Inferior parietal cortex (tissue), 1 donor: ENCODE data around the gene SGMS1.
"Not testable (repeated sequence)": the region's sequence is repeated elsewhere in the genome, so short reads cannot be mapped to it uniquely, and the experiment has no call there.

Experiments
- DNase-seq: peaks from one replicate; pipeline ENCODE4 v3.0.0-alpha.2; 2016; ENCODE audit errors: extremely low spot score

SGMS1 gene

DNA sequence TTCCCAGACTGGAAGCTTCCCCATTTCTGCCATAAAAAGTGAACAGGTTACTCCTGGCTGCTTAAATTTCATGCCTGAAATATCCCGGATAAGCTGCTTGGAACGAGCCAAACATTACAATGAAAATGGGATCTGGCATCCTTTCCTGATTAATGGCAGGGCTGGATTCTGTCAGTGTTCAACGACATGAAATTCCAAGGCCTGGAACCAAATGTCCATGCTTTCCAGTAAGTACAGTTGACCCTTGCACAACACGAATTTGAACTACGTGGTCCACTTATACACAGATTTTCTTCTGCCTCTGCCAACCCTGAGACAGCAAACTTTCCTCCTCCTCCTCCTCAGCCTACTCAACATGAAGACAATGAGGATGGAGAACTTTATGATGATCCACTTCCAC is 65.4 kb downstream of the SGMS1 start:
- DNase-seq = no peak

DNA sequence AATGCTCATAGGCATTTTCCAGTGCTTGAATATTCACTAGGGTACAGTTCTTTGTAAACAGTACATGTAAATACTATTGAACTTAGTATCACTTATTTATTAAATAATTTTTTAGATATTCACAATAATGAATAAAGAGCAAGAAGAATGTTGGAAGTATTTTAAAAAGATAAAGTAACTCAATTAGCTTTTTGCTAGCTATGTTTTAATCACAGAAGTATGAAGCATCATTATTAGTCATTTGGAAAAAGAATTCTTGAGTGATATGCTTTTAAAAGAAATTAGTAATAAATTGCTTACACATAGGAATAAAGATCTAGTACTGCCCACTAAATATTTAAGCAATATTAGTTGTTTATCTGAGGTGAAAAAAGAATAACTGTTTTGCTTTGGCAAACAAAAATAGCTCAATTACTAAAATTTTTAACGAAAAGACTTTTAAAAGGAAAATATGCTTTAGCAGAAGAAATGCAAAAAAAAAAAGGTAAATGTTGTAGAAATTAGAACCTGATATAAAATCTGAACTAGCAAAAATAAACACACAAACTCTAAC is 66.5 kb downstream of the SGMS1 start:
- no peak for DNase-seq

DNA sequence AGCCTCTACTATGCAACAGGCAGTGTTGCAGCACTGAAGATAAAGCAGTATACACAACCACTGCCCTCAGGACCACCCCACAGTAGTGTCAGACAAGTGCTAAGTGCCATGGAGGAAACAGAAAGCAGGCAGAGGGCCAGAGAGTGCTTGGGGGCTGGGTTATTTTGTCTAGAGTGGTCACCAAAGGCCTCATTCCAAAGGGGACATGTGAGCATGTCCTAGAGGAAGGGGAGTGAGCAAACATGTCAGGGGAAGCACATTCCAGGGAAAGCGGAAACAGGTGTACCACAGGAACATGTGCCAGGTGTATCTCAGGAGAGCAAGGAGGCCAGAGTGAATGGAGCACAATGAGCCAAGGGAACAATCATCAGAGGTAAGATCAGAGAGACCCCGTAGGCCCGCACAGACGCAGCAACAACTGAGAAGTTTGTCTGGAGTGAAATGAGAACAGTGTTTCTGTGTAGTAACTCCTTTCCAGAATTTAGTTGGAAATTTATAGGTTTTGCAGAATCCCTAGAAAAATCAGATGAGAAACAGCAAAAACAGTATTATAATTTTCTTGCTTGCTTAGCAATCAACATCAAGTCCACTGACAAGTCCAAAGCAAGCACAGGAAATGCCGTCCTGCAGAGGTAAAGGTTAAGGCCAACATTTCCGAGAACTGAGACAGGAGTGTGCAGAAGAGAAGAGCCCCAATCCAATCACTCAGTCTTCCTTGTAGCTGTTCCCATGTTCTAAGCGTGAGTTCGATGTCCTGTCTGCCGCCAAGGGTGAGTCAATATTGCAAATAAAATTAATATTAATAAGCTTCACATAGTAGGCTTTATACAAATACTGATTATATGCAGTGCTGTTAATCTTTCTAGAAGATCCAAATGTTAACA is 67.3 kb downstream of the SGMS1 start:
- no peak for DNase-seq

DNA sequence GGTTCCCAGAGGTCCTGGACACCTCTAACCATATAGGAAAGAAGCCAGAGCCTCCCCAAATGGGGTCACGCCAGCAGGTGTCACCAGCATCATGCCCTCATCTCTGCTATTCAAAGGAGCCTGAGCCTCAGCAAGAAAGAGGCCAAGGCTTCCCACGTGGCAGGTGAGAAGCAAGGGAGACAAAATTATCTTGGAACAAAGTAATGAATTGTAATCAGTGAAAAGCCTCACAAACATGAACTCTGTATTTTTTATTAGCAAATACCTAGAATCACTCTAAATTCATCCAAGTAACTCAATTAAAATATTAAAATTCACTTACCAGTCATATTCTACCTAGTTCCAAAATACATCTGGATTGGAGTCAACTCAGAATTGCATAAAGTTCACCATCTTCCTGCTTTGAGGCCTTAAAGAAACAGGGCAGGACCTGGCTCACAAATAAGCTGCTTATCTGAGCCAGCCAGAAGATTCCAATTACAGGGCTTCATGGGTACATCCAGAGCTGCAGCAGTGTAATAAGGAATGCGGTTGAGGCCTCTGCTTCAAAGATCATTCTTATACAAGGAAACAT is 68.7 kb downstream of the SGMS1 start:
- no peak for DNase-seq

DNA sequence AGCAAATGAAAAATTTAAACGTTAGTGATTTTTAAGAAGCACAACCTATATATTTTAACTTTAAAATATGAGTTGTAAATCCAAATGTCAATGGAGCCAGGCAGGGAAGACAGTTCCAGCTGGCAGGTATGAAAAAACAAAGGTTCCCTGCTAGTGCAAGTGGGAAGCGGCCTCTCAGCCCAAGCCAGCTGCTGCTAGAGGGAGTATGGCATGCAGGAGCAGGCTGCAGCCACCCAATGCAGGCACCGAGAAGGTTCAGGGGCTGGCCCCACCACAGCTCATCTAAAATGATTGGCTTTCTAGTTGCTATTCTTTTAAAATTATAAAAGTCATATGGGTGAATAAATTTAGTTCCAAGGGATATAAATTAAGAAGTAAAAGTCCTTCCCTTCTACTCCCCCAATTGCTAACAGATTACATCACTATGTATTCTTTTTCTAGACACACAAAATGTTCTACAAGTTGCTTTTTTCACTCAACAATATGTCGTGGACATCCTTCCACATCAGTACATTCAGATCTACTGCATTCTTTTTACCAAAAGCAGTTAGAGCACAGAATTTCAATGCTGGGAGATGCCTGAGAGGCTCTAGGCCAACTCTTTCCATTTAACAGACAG is 69.3 kb downstream of the SGMS1 start:
- DNase-seq = no peak

DNA sequence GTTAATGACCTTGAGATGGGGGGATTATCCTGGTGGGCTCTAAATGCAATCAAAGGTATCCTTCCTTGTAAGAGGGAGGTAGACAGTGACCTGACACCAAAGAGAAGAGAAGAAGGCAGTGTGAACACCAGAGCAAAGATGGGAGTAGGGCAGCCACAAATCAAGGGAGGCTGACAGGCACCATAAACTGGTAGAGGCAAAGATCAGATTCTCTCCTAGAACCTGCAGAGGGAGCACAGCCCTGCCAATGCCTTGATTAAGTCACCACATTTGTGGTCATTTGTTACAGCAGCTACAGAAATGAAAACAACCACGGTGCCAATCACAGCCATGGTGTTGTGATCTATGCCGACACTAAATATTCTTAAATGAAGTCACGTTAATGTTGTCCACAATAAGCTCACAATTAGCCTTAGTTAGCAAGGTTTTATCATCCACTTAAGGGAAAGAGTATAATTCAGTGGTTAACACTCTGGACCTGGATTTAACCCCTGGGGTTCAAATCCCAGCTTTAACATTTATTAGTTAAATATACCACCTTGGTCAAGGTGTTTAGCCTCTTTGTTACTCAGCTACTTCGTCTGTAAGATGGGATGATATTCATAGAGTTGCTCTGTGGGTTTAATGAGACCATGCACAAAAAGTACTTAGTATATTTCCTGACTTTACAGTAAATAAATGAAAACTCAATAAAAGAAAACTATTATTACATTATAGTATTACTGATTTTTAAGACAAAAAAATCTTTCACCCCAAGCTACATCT is 70.8 kb downstream of the SGMS1 start:
- no peak for DNase-seq

DNA sequence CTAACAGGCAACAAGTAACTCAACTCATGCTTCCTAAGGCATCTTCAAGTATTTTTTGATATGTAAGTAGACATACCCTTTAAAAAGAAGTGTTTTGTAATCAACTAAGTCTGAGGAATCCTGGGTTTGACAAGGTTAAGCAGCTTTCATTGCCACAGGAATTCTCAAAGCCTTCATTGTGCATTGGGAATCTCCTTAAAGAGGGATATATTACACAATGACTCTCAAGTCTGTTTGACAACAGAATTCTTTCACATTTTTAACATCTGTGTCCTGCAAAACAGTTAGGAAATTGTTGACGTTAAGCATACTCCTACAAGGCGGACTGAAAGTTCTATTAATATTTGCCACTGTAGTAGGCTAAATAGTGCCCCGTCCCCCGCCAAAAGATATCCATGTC is 71.4 kb downstream of the SGMS1 start:
- no peak for DNase-seq

DNA sequence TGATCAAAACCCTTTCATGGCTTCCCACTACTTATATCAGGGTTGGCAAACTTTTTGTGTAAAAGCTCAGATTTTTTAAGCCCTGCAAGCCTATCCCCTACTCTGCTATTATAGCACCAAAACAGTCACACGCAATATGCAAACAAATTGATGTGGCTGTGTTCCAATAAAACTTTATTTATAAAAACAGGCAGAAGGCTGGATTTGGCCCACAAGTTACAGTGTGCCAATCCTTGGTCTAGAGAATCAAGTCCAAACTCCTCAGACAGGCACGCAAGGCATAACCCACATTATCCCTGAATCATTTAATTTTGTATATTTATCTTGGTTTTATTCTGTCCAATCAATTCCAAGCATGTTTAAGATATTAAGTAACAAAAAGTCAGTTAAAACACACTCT is 71.9 kb downstream of the SGMS1 start:
- DNase-seq = no peak

DNA sequence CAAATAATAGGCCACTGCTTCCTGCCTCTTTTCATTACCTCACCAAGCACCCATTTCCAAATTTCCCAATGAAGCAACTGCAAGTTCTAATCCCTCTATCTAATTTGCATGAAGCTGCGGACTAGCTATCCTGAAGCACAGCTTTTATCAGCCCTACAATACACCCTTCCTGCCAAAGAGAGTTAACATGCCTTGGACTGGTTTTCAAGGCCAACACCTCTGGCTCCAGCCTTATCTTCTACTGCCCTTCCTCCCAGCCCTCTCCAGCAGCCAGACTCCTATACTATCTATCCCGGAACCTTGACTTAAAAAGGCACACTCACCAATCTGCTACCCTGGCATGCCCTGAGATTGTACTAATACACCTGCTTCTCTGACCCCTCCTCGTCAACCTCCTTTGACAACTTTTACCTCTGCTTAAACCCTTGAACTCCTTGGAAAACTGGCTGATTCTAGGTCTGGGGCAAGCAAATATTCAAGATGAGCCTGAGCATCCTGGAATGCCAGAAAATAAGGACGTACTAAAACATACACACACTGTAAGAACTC is 73.4 kb downstream of the SGMS1 start:
- no peak for DNase-seq

DNA sequence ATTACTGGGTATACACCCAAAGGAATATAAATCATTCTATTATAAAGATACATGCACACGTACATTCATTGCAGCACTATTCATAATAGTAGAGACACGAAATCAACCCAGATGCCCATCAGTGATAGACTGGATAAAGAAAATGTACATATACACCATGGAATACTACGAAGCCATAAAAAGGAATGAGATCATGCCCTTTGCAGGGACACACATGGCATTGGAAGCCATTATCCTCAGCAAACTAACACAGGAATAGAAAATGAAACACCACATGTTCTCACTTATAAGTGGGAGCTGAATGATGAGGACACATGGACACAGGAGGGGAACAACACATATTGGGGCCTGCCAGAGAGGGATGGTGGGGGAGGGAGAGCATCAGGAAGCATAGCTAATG is 74.6 kb downstream of the SGMS1 start:
- DNase-seq = not testable (repeated sequence)

DNA sequence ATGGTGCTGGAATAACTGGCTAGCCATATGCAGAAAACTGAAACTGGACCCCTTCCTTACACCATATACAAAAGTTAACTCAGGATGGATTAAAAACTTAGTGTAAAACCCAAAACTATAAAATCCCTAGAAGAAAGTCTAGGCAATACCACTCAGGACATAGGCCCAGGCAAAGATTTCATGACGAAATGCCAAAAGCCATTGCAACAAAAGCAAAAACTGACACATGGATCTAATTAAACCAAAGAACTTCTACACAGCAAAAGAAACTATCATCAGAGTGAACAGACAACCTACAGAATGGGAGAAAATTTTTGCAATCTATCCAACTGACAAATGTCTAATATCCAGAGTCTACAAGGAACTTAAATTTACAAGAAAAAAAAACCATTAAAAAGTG is 75.3 kb downstream of the SGMS1 start:
- not testable (repeated sequence) for DNase-seq

DNA sequence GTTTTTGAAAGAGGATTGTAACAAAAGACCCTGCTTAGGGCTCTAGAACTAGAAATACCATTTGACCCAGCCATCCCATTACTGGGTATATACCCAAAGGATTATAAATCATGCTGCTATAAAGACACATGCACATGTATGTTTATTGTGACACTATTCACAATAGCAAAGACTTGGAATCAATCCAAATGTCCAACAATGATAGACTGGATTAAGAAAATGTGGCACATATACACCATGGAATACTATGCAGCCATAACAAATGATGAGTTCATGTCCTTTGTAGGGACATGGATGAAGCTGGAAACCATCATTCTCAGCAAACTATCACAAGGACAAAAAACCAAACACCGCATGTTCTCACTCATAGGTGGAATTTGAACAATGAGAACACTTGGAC is 77.5 kb downstream of the SGMS1 start:
- DNase-seq = not testable (repeated sequence)

DNA sequence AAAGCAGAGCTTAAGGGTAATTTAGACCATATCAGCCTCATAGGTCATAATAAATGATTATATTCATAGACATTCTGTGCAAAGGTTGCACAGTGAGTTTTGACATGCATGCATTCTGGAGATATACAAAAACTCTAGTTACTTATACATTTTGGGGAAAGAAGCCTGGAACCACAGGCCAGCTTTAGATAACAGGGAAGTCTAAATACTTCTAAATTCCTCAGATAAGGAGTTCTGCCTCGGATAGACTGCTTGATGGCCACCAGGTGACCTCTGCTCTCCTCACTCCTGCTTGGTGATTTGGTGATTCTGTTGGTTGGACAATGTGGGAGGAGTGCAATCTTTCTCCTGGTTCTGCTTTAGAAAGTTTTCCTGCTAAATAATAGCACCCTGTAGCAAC is 77.9 kb downstream of the SGMS1 start:
- DNase-seq = no peak

DNA sequence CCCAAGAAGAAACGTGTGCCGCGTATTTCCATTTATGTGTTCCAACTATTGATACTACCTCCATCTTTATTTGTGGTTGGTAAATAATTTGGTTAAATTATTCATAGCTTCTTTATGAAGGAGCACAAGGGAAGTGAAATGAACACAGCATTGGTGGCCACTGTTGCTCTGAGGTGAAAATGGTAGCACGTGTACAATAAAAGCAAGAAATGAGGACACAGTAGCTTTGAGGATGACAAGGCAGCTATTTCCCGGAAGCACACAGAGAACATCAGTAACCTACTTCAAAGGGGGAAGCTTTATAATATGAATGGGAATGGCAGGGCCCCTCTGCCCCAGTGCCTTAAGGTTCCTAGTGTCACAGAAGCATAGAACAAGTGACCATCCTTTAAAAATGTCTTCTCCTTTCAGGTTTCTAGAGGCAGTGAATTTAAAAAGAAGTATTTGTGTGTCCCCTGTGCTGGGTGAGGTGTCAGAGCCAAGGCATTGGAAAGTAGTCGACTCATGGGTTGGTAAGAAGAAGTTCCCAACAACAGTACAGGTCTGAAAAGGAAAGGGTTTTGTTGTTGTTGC is 78.8 kb downstream of the SGMS1 start:
- no peak for DNase-seq

DNA sequence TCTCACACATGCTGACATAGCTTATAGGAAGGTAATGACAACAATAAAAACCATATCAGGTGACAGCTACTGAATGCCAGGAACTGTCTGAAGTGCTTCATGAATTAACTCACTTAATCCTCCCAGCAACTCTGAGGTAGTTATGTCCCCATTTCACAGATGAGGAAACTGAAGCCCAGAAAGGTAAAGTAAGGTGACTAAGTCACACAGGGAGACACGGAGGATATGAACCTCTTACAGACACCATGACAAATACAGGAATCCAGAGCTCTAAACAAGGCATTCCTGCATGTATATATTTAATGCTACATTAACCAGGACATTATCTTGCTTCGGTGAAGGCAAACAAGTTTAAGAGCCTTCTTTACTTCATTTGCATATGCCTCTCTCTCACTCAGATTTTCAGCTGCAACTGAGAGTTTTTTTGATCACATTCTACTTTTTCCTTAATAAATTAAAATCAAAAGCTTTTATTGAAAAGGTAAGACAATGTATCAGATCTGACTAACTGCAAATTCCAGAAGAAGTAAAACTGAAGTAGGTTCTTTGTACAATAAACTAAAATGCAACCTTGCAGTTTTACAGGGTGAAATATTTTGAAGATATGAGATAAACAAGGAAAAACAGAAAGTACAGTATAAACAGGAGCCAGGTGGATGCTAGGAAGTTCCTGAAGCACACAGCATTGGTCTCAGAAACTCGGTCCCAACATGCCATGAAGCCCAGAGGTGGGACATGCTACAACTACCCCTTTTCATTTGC is 79.5 kb downstream of the SGMS1 start:
- no peak for DNase-seq

DNA sequence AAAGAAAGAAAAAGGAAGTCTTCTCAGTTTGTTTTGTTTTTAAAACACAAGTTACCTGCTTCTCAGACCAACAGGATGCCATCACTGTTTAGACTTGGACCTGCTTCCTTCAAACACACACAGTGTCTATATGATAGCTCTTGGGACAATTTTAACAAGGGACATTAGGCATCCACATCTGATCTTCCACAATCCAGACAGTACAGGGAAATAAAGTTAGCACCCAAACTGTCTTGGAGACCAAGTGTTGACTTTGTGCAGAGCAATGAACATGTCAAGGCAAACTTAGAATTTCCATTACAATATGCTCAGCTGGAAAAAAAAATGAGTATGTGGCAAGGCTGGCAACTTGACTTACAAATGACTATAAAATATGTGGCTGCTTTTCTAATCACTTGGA is 80.9 kb downstream of the SGMS1 start:
- no peak for DNase-seq

DNA sequence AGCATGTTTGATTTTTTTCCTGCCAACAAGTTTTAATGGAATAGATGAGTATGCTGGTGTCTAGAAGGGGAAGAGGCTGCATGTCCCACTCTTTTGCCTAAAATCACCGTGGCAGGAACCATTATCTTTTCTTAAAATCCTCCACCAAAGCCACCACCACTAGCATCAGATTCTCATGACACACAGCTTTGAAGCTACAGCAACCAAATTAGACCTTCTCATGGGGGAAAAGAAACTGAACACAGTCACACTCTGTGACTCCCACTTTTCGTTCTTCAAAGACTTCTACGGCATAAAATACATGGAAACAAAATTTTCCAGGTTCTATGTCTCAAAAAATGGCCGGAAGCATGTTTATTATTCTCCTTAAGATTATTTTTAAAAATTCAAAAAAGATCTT is 81.8 kb downstream of the SGMS1 start:
- no peak for DNase-seq

DNA sequence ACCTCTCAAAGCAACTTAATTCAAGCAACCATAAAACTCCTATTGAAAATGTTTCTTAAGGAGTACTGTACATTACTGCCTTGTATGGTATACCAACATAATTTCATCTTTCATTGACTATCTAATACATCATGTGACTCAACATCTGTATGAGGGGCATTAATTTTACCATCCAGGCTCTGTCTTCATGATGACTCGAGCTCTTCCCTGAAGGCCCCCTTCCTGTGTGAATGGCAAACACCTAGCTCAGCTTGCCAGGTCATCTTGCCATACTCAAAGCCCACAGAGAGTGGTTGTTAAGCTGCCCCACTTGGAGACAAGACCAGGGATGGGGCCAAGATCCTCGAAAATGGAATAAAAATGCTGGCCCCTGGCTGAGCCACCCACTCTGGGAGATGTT is 82.4 kb downstream of the SGMS1 start:
- DNase-seq = no peak

DNA sequence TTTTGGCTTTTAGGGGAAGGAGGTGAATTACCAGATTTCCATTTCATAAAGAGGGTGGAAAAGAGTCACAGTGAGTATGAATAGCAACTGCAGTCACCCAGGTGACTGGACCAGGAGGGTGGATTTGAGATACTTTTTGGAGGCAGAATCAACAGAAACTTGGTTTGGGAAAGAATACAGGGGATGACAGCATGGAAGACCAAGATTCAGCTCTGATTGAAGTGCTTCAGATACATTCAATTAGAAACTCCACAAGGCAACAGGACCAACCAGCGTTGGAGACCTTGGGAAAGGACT is 83.0 kb downstream of the SGMS1 start:
- no peak for DNase-seq

DNA sequence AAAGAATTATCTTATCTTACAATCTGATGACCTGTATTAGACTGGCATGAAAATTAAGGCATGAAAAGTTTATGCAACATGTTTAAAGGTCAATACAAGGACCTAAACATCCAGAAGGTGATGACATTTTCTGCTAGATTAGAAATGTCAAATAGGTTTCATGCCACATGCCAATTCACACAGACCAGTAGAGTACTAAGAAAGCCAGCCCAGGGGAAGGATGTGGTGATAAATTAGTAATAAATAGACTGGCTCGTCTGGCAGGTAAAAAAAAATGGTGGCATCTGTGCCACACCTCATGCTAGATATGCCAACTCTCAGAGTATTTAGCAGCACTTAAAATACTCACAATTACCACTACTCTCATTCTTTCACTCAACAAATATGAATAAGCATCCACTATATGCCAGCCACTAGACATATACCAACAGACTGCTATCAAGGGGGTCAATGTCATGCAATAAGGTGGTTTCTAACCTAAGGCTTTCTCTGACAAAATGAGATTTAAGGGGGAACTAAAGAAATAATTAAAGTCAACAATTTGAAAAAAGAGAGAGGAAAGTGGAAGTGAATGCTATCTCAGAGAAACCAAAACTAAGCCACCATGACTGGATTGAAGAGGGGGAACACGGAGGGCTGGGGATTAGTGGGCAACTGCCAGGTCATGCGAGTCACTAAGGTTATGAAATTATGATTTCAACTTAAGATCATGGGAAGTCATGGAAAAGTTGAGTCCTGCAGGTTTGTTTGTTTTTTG is 83.5 kb downstream of the SGMS1 start:
- DNase-seq = no peak
